K562 (cell line): ENCODE data around the gene TUBB2A. TPM values are rescaled to one million over a fixed set of nuclear protein-coding genes. Genes with fewer than 3 reads are reported as not detected.

ENCODE experiments used
- ASH1L ChIP-seq: fragments of 450-650 bp; IDR thresholded peaks from 2 replicates; pipeline ENCODE4 v1.6.1; 2018; ENCODE audit warnings: borderline replicate concordance, mild to moderate bottlenecking, low read depth; ENCODE audit not compliant: partially characterized antibody
- EP400 ChIP-seq: fragments of 450-650 bp; IDR thresholded peaks from 2 replicates; pipeline ENCODE4 v1.6.1; 2017; ENCODE audit warnings: antibody characterized with exemption, mild to moderate bottlenecking, moderate library complexity
- MBD2 ChIP-seq: sonication (generic); IDR thresholded peaks from 2 replicates; pipeline ENCODE4 v1.6.1; 2016; ENCODE audit warnings: low read depth, borderline replicate concordance
- MYBL2 ChIP-seq, 2 experiments: fragments of 450-650 bp in 1 of 2; sonication (generic) in 1 of 2; formaldehyde crosslinking in 1 of 2; IDR thresholded peaks; 2 replicates each; pipeline versions ENCODE4 v1.6.1 to v1.8.1; 2017 to 2022; ENCODE audit warnings: borderline replicate concordance in 1 of 2, inconsistent platforms in 1 of 2, low read depth in 1 of 2, mild to moderate bottlenecking in 1 of 2, missing genetic modification reagents in 1 of 2, moderate library complexity in 1 of 2
- RBM34 ChIP-seq: fragments of 200-400 bp; formaldehyde crosslinking; IDR thresholded peaks from 2 replicates; pipeline ENCODE4 v1.6.1; 2018; ENCODE audit warnings: low read length, borderline replicate concordance; ENCODE audit not compliant: insufficient read depth
- SETDB1 ChIP-seq: IDR thresholded peaks from one replicate; pipeline ENCODE4 v1.6.1; 2012; ENCODE audit warnings: low read length, control low read depth, inconsistent platforms
- ZNF408 ChIP-seq: fragments of 250-450 bp; sonication (Bioruptor Pico); IDR thresholded peaks from 2 replicates; pipeline ENCODE4 v1.4.0; 2020; ENCODE audit warnings: low read depth, mild to moderate bottlenecking, moderate library complexity
- ZNF780A ChIP-seq: fragments of 250-450 bp; sonication (Bioruptor Pico); IDR thresholded peaks from 2 replicates; pipeline ENCODE4 v1.5.0; 2021; ENCODE audit warnings: mild to moderate bottlenecking
- polyA plus RNA-seq, 8 experiments: library from polyadenylated mRNA; depleted of rRNA in 4 of 8; stranded (reverse) in 5 of 8; unstranded in 3 of 8; fragments of >200 nt; fragmentation: Nextera tagmentation in 2 of 8; fragmentation: Illumina TruSeq in 1 of 8; extraction: Ambion mirVana in 2 of 8; extraction: Trizol in 1 of 8; gene quantifications; 2 replicates each; pipeline versions ENCODE4 v1.2.1 to v1.2.3, GENCODE V29; 2011 to 2014; ENCODE audit warnings: inconsistent platforms in 1 of 8, missing spikeins in 1 of 8
- total RNA-seq, 7 experiments: library from RNA; depleted of rRNA in 6 of 7; stranded (reverse); fragments of >200 nt in 6 of 7; fragmentation: Illumina TruSeq in 2 of 7; extraction: Trizol in 2 of 7; gene quantifications; 2 replicates each; pipeline versions ENCODE4 v1.2.1 to v1.2.3, GENCODE V29; 2011 to 2021; ENCODE audit warnings: low replicate concordance in 1 of 7
- TF ChIP-seq, protein P1 (sequence below), 2 experiments: fragments of 450-650 bp in 1 of 2; IDR thresholded peaks; 2 replicates each; pipeline ENCODE4 v1.6.1; 2011 to 2017; ENCODE audit warnings: low read depth in 2 of 2, antibody characterized with exemption in 1 of 2, borderline replicate concordance in 1 of 2, low read length in 1 of 2, mild to moderate bottlenecking in 1 of 2, mixed read lengths in 1 of 2; ENCODE audit not compliant: control insufficient read depth in 1 of 2
- TF ChIP-seq, protein P2 (sequence below): fragments of 450-650 bp; IDR thresholded peaks from 2 replicates; pipeline ENCODE4 v1.6.1; 2016; ENCODE audit warnings: mild to moderate bottlenecking, moderate library complexity

Gene TUBB2A
- total and polyA plus RNA-seq, 9 of the 15 experiments (the other 6 are each of a cell fraction or from before 2014, with no cell fraction given): 3.6 to 92.1 (median 45.6) TPM

DNA sequence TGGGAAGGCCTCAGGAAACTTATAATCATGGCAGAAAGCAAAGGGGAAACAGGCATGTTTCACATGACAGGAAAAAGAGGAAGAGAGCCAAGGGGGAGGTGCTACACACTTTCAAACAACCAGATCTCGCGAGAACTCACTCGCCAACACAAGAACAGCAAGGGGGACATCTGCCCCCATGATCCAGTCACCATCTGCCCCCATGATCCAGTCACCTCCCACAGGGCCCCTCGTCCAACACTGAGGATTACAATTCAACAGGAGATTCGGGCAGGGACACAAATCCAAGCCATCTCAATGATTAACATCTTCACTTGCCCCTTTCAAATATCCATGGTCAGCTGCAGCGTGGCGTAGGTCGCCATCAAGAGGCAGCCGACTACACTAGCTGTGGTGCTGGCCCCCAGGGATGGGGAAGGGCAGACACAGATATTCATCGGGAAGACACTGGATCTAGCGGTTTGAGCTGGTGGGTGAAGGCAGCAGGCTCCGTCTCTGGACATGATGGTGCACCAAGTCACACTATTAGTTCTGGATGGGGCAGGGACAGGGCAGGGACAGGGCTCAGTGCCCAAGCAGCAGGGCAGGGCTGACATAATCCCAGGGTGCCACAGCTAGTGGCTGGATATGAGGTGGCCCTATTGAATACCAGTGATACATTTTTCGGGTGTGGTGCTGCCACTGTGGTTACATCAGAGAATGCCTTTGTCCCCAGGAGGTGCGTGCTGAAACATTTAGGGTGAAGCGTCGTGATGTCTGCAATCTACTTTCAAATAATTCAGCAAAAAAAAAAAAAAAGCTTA is 38.6 kb upstream of the TUBB2A start (continued):
- TF ChIP-seq, protein P1, sequence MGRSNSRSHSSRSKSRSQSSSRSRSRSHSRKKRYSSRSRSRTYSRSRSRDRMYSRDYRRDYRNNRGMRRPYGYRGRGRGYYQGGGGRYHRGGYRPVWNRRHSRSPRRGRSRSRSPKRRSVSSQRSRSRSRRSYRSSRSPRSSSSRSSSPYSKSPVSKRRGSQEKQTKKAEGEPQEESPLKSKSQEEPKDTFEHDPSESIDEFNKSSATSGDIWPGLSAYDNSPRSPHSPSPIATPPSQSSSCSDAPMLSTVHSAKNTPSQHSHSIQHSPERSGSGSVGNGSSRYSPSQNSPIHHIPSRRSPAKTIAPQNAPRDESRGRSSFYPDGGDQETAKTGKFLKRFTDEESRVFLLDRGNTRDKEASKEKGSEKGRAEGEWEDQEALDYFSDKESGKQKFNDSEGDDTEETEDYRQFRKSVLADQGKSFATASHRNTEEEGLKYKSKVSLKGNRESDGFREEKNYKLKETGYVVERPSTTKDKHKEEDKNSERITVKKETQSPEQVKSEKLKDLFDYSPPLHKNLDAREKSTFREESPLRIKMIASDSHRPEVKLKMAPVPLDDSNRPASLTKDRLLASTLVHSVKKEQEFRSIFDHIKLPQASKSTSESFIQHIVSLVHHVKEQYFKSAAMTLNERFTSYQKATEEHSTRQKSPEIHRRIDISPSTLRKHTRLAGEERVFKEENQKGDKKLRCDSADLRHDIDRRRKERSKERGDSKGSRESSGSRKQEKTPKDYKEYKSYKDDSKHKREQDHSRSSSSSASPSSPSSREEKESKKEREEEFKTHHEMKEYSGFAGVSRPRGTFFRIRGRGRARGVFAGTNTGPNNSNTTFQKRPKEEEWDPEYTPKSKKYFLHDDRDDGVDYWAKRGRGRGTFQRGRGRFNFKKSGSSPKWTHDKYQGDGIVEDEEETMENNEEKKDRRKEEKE (IDR thresholded peaks at IDR 0.05; ENCODE audit: borderline replicate concordance in 1 of 2, control insufficient read depth in 1 of 2, low read depth in 2 of 2, low read length in 1 of 2): no peak
- TF ChIP-seq EP400 (peak; percentile 85), RBM34 (no peak), MBD2 (peak; percentile 30; the same call in 1 of the 2 replicates), ASH1L (no peak), ZNF780A (CRISPR knock-in tag) (no peak), MYBL2 (IDR thresholded peaks at IDR 0.05; ENCODE audit: low read depth) (peak; percentile 85), MYBL2 (CRISPR knock-in tag; IDR thresholded peaks at IDR 0.05; ENCODE audit: borderline replicate concordance) (no peak), ZNF408 (CRISPR knock-in tag) (no peak), SETDB1 (no peak)
- TF ChIP-seq, protein P2, sequence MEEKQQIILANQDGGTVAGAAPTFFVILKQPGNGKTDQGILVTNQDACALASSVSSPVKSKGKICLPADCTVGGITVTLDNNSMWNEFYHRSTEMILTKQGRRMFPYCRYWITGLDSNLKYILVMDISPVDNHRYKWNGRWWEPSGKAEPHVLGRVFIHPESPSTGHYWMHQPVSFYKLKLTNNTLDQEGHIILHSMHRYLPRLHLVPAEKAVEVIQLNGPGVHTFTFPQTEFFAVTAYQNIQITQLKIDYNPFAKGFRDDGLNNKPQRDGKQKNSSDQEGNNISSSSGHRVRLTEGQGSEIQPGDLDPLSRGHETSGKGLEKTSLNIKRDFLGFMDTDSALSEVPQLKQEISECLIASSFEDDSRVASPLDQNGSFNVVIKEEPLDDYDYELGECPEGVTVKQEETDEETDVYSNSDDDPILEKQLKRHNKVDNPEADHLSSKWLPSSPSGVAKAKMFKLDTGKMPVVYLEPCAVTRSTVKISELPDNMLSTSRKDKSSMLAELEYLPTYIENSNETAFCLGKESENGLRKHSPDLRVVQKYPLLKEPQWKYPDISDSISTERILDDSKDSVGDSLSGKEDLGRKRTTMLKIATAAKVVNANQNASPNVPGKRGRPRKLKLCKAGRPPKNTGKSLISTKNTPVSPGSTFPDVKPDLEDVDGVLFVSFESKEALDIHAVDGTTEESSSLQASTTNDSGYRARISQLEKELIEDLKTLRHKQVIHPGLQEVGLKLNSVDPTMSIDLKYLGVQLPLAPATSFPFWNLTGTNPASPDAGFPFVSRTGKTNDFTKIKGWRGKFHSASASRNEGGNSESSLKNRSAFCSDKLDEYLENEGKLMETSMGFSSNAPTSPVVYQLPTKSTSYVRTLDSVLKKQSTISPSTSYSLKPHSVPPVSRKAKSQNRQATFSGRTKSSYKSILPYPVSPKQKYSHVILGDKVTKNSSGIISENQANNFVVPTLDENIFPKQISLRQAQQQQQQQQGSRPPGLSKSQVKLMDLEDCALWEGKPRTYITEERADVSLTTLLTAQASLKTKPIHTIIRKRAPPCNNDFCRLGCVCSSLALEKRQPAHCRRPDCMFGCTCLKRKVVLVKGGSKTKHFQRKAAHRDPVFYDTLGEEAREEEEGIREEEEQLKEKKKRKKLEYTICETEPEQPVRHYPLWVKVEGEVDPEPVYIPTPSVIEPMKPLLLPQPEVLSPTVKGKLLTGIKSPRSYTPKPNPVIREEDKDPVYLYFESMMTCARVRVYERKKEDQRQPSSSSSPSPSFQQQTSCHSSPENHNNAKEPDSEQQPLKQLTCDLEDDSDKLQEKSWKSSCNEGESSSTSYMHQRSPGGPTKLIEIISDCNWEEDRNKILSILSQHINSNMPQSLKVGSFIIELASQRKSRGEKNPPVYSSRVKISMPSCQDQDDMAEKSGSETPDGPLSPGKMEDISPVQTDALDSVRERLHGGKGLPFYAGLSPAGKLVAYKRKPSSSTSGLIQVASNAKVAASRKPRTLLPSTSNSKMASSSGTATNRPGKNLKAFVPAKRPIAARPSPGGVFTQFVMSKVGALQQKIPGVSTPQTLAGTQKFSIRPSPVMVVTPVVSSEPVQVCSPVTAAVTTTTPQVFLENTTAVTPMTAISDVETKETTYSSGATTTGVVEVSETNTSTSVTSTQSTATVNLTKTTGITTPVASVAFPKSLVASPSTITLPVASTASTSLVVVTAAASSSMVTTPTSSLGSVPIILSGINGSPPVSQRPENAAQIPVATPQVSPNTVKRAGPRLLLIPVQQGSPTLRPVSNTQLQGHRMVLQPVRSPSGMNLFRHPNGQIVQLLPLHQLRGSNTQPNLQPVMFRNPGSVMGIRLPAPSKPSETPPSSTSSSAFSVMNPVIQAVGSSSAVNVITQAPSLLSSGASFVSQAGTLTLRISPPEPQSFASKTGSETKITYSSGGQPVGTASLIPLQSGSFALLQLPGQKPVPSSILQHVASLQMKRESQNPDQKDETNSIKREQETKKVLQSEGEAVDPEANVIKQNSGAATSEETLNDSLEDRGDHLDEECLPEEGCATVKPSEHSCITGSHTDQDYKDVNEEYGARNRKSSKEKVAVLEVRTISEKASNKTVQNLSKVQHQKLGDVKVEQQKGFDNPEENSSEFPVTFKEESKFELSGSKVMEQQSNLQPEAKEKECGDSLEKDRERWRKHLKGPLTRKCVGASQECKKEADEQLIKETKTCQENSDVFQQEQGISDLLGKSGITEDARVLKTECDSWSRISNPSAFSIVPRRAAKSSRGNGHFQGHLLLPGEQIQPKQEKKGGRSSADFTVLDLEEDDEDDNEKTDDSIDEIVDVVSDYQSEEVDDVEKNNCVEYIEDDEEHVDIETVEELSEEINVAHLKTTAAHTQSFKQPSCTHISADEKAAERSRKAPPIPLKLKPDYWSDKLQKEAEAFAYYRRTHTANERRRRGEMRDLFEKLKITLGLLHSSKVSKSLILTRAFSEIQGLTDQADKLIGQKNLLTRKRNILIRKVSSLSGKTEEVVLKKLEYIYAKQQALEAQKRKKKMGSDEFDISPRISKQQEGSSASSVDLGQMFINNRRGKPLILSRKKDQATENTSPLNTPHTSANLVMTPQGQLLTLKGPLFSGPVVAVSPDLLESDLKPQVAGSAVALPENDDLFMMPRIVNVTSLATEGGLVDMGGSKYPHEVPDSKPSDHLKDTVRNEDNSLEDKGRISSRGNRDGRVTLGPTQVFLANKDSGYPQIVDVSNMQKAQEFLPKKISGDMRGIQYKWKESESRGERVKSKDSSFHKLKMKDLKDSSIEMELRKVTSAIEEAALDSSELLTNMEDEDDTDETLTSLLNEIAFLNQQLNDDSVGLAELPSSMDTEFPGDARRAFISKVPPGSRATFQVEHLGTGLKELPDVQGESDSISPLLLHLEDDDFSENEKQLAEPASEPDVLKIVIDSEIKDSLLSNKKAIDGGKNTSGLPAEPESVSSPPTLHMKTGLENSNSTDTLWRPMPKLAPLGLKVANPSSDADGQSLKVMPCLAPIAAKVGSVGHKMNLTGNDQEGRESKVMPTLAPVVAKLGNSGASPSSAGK: peak; percentile 72
